ENCODE measurements around the gene DNAH12. TPM values are rescaled to one million over a fixed set of nuclear protein-coding genes. Genes with fewer than 3 reads are reported as not detected.

Gene DNAH12
- total and polyA plus RNA-seq, 9 of the 15 experiments (the other 6 are each of a cell fraction or from before 2014, with no cell fraction given) = 0.01 to 0.04 (median 0.01) TPM; not detected in 5

GRCh38 chr3:57278237-57278636, 265.9 kb downstream of the DNAH12 start:
- Histone ChIP-seq H2AFZ (ENCODE audit: low read depth, low read length) (no peak overlapping the region), H3K9ac (ENCODE audit: insufficient read depth in 1 of 2, low read depth in 2 of 2, low read length in 2 of 2) (no peak overlapping the region), H3K79me2 (ENCODE audit: control insufficient read depth, insufficient read depth, low read length) (no peaks in the 10 kb centered on the region), H3K4me2 (ENCODE audit: insufficient read depth, low read length) (no peak overlapping the region), H3K27me3 (ENCODE audit: control insufficient read depth in 2 of 2, insufficient read depth in 2 of 2, low read length in 2 of 2) (no peaks in the 10 kb centered on the region), H3K4me3 (no peak overlapping the region), H3K4me1 (replicated peaks in 1 of 2; ENCODE audit: control insufficient read depth in 2 of 2, insufficient read depth in 2 of 2, low read length in 2 of 2) (no peaks in the 10 kb centered on the region), H3K9me3 (replicated peaks; ENCODE audit: control insufficient read depth, insufficient read depth, low read depth, low read length) (no peaks in the 10 kb centered on the region; the same call in 1 of the 2 replicates), H3K36me3 (ENCODE audit: control insufficient read depth, insufficient read depth, low read length) (no peaks in the 10 kb centered on the region), H3K27ac (ENCODE audit: extremely low read depth, low read depth, low read length) (no peak overlapping the region), H4K20me1 (replicated peaks; ENCODE audit: control insufficient read depth, insufficient read depth, low read length) (no peaks in the 10 kb centered on the region), H3K9me1 (ENCODE audit: control insufficient read depth, insufficient read depth, low read length) (no peaks in the 10 kb centered on the region)
- TF ChIP-seq ESRRB (CRISPR knock-in tag; IDR thresholded peaks at IDR 0.05; ENCODE audit: borderline replicate concordance) (no peak), RBM14 (IDR thresholded peaks at IDR 0.05; ENCODE audit: borderline replicate concordance, insufficient read depth, low read depth, low read length) (no peak), ZFP1 (CRISPR knock-in tag; IDR thresholded peaks at IDR 0.05) (no peak), MLLT1 (IDR thresholded peaks at IDR 0.05) (no peak), BMI1 (IDR thresholded peaks at IDR 0.05; ENCODE audit: low read length) (no peak)
- no peak for ATAC-seq
- DNase-seq (ENCODE audit: extremely low read depth in 1 of 4, low spot score in 3 of 4) = no peak
- no TSS peak for BruUV-seq (replicated peaks)
- in situ Hi-C loops (cut with MboI) (no loop called here), intact Hi-C loops (cut with micrococcal nuclease) (no loop called here)
- no peak for FAIRE-seq
- POLR2A ChIA-PET = no interaction called here
- 20% methylated on average over 1 of the region's 1 CpG for WGBS (ENCODE audit: insufficient coverage, low coverage, missing lambda C conversion rate)
- CTCF ChIA-PET (ENCODE audit: low intra/inter-chr PET ratio) = no interaction called here

GRCh38 chr3:57275393-57275792, 268.8 kb downstream of the DNAH12 start:
- Histone ChIP-seq H3K9me1 (ENCODE audit: control insufficient read depth, insufficient read depth, low read length) (no peaks in the 10 kb centered on the region), H3K4me1 (replicated peaks in 1 of 2; ENCODE audit: control insufficient read depth in 2 of 2, insufficient read depth in 2 of 2, low read length in 2 of 2) (no peaks in the 10 kb centered on the region), H4K20me1 (replicated peaks; ENCODE audit: control insufficient read depth, insufficient read depth, low read length) (no peaks in the 10 kb centered on the region), H3K9me3 (replicated peaks; ENCODE audit: control insufficient read depth, insufficient read depth, low read depth, low read length) (no peaks in the 10 kb centered on the region), H2AFZ (ENCODE audit: low read depth, low read length) (no peak overlapping the region), H3K9ac (ENCODE audit: insufficient read depth in 1 of 2, low read depth in 2 of 2, low read length in 2 of 2) (no peak overlapping the region), H3K27me3 (ENCODE audit: control insufficient read depth in 2 of 2, insufficient read depth in 2 of 2, low read length in 2 of 2) (no peaks in the 10 kb centered on the region), H3K36me3 (ENCODE audit: control insufficient read depth, insufficient read depth, low read length) (no peaks in the 10 kb centered on the region), H3K4me3 (no peak overlapping the region), H3K27ac (ENCODE audit: extremely low read depth, low read depth, low read length) (no peak overlapping the region), H3K4me2 (ENCODE audit: insufficient read depth, low read length) (no peak overlapping the region), H3K79me2 (ENCODE audit: control insufficient read depth, insufficient read depth, low read length) (no peaks in the 10 kb centered on the region)
- no peak for DNase-seq (ENCODE audit: extremely low read depth in 1 of 4, low spot score in 3 of 4)
- intact Hi-C loops (cut with micrococcal nuclease) = no loop called here
- no TSS peak for BruUV-seq (replicated peaks)
- WGBS (ENCODE audit: insufficient coverage, low coverage, missing lambda C conversion rate) = 47% methylated on average over 1 of the region's 2 CpGs
- no peak for FAIRE-seq
- CTCF ChIA-PET (ENCODE audit: low intra/inter-chr PET ratio) = no interaction called here
- in situ Hi-C loops (cut with MboI) = no loop called here
- no peak for ATAC-seq
- POLR2A ChIA-PET = no interaction called here
- TF ChIP-seq SREBF2 (CRISPR knock-in tag; IDR thresholded peaks at IDR 0.05) = no peak
- no peak for TF ChIP-seq SIX5 (IDR thresholded peaks at IDR 0.05; ENCODE audit: borderline replicate concordance in 1 of 2, insufficient read depth in 1 of 2, low read depth in 1 of 2, low read length in 2 of 2)
- no peak for TF ChIP-seq ZNF146 (CRISPR knock-in tag; IDR thresholded peaks at IDR 0.05; ENCODE audit: unreplicated experiment)
- no peak for TF ChIP-seq ATF6 (CRISPR knock-in tag; IDR thresholded peaks at IDR 0.05)
- TF ChIP-seq KLF6 (CRISPR knock-in tag; IDR thresholded peaks at IDR 0.05; ENCODE audit: borderline replicate concordance) = no peak
